22Rv1 (cell line): ENCODE data around the gene PDK1.

Experiments
- CTCF ChIP-seq: fragments of 450-650 bp; IDR thresholded peaks from 2 replicates; pipeline ENCODE4 v1.5.1; 2017; ENCODE audit warnings: mild to moderate bottlenecking
- ZFX ChIP-seq: fragments of 450-650 bp; IDR thresholded peaks from 2 replicates; pipeline ENCODE4 v1.6.1; 2017; ENCODE audit warnings: antibody characterized with exemption, borderline replicate concordance

- no peak for TF ChIP-seq CTCF
- TF ChIP-seq ZFX = no peak
These were observed 48.7 kb upstream of the PDK1 start for GRCh38 chr2:172507199-172507598.
